Spinal cord (tissue), 10 donors: ENCODE measurements around the gene MYH13. TPM values are rescaled to one million over a fixed set of nuclear protein-coding genes. Genes with fewer than 3 reads are reported as not detected.
A peak's percentile ranks its signal among the peaks of the same experiment; 100 is the strongest.

ENCODE experiments used
- DNase-seq, 6 donors: peaks; one replicate each; pipeline versions ENCODE4 v3.0.0 to v3.0.0-alpha.2; 2013 to 2015; ENCODE audit warnings: low spot score in 6 of 6, low read depth in 4 of 6
- H3K27ac ChIP-seq: one replicate; pipeline ENCODE4 v1.5.1; 2013; ENCODE audit warnings: low read depth, low read length, control low read depth
- H3K27me3 ChIP-seq: one replicate; pipeline ENCODE4 v1.6.1; 2013; ENCODE audit warnings: low read length; ENCODE audit not compliant: control insufficient read depth, insufficient read depth
- H3K36me3 ChIP-seq: one replicate; pipeline ENCODE4 v1.6.1; 2013; ENCODE audit warnings: low read length; ENCODE audit not compliant: control insufficient read depth, insufficient read depth
- H3K4me1 ChIP-seq: one replicate; pipeline ENCODE4 v1.6.1; 2013; ENCODE audit warnings: low read length; ENCODE audit not compliant: control insufficient read depth, insufficient read depth
- H3K4me3 ChIP-seq: one replicate; pipeline ENCODE4 v1.5.1; 2013; ENCODE audit warnings: low read depth, low read length, control low read depth
- H3K9me3 ChIP-seq: one replicate; pipeline ENCODE4 v1.6.1; 2013; ENCODE audit warnings: low read length; ENCODE audit not compliant: control insufficient read depth, insufficient read depth
- WGBS: methylation state at CpG from one replicate; pipeline ENCODE4 v1.1.5; 2013; ENCODE audit warnings: missing lambda C conversion rate; ENCODE audit not compliant: insufficient coverage; 5-methylcytosine and 5-hydroxymethylcytosine counted together
- polyA plus RNA-seq, 2 donors: library from polyadenylated mRNA; unstranded; fragments of 120-200 nt; gene quantifications; one replicate each; pipeline ENCODE4 v1.2.1, GENCODE V29; 2013; ENCODE audit not compliant: insufficient read length in 2 of 2
- total RNA-seq, 2 donors: library from RNA; depleted of rRNA in 1 of 2; stranded (reverse); fragments of 120-200 nt in 1 of 2; fragments of >200 nt in 1 of 2; gene quantifications; one replicate each; pipeline versions ENCODE4 v1.2.3 to v1.2.4, GENCODE V29; 2013 to 2014
- donor health status: healthy.

MYH13 gene
- total and polyA plus RNA-seq, 4 donors, result not detected

DNA sequence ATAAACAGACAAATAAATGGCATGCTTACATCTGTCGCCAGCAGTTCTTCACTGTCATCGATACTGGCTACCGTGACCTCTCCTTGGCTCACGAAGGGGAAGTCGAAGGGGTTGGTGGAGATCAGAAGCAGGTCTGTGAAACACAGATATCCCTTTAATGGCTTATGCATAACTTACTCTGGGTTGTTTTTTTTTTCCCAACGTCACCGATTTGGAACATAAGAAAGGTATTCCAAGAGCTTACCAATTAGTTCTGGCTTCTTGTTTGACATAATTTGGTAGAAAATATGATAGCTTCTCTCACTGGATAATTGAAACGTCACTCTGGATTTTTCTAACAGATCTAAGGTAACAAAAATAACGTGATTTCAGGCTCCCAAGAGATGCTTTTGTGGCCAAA lies 18.2 kb downstream of the MYH13 start:
- no peak for DNase-seq
- Histone ChIP-seq H3K27ac (no peak overlapping the region), H3K9me3 (no peaks in the 10 kb centered on the region), H3K36me3 (no peaks in the 10 kb centered on the region), H3K4me3 (no peak overlapping the region), H3K27me3 (no peaks in the 10 kb centered on the region), H3K4me1 (no peaks in the 10 kb centered on the region)
- WGBS, result 75% methylated on average over 7 of the region's 9 CpGs

DNA sequence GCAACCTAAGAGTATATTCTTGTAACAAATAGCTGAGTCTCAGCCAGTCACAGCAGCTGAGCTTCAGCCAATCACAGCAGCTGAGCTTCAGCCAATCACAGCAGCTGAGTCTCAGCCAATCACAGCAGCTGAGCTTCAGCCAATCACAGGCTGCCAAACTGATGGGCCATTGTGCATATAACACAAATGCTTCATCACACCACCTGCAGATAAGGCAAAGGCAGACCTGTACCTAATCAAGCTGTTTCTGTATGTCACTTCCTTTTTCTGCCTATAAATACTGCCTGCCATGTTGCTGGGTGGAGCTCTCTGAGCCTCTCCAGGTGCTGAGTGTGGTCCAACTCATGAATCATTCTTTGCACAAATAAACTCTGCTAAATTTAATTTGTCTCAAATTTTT lies 19.9 kb downstream of the MYH13 start:
- no peak overlapping the region for H3K4me3 ChIP-seq
- no peaks in the 10 kb centered on the region for H3K4me1 ChIP-seq

DNA sequence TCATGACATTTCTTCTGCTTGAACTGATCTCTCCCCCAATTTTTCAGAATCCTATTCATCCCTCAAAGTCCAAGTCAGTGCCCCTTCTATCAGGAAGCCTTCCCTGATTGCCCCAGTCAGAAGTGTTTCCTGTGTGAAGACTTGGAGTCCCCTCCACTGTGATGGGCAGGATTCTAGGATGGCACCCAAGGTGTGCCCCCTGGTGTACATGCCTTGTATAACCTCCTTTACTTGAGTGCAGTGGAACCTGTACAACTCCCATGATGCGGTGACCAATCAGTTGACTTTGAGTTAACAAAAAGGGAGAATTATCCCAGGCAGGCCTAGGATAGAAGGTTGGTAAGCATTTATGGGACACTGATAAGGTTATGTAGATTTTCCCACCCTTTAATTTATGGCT lies 23.4 kb downstream of the MYH13 start:
- H3K9me3 ChIP-seq, result no peaks in the 10 kb centered on the region
- H3K4me1 ChIP-seq, result no peaks in the 10 kb centered on the region
- WGBS, result no CpG with 5 or more reads among the region's 1 CpG
- no peak overlapping the region for H3K27ac ChIP-seq
- H3K27me3 ChIP-seq, result no peaks in the 10 kb centered on the region
- H3K36me3 ChIP-seq, result no peaks in the 10 kb centered on the region
- no peak for DNase-seq
- no peak overlapping the region for H3K4me3 ChIP-seq

More for the DNA sequence above, 19.9 kb downstream of the MYH13 start:
- no peaks in the 10 kb centered on the region for H3K9me3 ChIP-seq
- no peak overlapping the region for H3K27ac ChIP-seq
- H3K36me3 ChIP-seq, result no peaks in the 10 kb centered on the region
- no peak for DNase-seq
- no peaks in the 10 kb centered on the region for H3K27me3 ChIP-seq

DNA sequence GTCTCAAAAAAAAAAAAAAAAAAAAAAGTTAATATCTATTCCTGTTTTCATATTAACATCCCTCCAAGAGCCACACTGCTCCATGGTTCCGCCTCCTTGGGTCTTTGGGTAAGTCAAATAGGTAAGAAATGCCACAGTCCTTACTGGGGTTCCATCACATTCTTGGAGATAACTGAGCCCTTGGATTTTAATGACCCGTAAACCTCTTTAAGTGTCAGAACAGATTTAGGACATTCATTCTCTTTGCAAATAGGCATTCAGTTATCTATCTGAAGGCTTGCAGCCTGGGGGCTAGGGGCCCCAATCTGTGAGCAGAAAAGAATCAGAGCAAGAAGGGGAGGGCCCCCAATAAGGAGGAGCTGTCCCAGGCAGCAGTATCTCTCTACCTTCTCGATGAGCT lies 28.0 kb downstream of the MYH13 start:
- no peak for DNase-seq
- H3K4me1 ChIP-seq, result no peaks in the 10 kb centered on the region
- H3K9me3 ChIP-seq, result no peaks in the 10 kb centered on the region
- no peaks in the 10 kb centered on the region for H3K36me3 ChIP-seq
- no peak overlapping the region for H3K4me3 ChIP-seq
- no peaks in the 10 kb centered on the region for H3K27me3 ChIP-seq
- 67% methylated on average over 1 of the region's 3 CpGs for WGBS
- no peak overlapping the region for H3K27ac ChIP-seq

DNA sequence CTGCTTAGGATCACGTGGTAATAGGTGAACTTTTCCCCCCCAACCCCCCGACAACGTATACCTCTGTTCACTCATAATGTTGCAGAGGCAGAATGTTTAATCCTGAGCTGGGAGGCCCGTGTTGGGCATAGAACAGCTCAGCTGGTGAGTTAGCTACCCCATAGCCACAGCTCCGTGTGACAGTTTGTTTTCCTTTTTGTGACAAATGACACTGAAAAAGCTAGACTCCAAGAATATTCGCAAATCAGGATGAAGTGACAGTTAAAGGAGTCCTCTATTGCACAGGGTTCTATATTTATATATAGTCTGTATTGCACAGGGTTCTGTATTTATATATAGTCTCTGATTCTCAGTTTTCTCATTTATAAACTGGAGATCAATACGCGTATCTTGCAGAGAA lies 33.8 kb downstream of the MYH13 start:
- DNase-seq, result peak in 1 of 6 donors; percentile 31
- Histone ChIP-seq H3K4me1 (no peaks in the 10 kb centered on the region), H3K9me3 (no peaks in the 10 kb centered on the region), H3K4me3 (no peak overlapping the region), H3K27me3 (no peaks in the 10 kb centered on the region), H3K27ac (no peak overlapping the region), H3K36me3 (no peaks in the 10 kb centered on the region)
- WGBS, result 77% methylated on average over 4 of the region's 8 CpGs

DNA sequence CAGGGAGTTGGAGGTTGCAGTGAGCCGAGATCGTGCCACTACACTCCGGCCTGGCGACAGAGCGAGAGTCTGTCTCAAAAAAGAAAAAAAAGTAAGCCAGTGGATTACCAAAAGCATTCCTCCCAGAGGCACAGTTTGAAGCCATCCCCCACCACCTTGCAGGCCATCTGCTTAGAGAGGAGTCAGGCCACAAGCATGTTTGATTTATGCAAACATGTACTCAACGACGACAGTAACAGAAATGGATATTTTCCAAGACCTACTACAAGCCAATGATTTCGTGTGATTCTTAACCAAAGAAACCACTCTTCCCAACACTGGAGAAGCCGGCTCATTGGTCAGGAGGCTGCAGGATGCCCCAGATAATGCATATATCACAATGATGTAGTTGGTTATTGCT lies 34.8 kb downstream of the MYH13 start:
- Histone ChIP-seq H3K9me3 (no peaks in the 10 kb centered on the region), H3K27ac (no peak overlapping the region), H3K36me3 (no peaks in the 10 kb centered on the region), H3K4me3 (no peak overlapping the region), H3K27me3 (no peaks in the 10 kb centered on the region), H3K4me1 (no peaks in the 10 kb centered on the region)
- peak in 1 of 6 donors; percentile 82 for DNase-seq
- 85% methylated on average over 2 of the region's 9 CpGs for WGBS

DNA sequence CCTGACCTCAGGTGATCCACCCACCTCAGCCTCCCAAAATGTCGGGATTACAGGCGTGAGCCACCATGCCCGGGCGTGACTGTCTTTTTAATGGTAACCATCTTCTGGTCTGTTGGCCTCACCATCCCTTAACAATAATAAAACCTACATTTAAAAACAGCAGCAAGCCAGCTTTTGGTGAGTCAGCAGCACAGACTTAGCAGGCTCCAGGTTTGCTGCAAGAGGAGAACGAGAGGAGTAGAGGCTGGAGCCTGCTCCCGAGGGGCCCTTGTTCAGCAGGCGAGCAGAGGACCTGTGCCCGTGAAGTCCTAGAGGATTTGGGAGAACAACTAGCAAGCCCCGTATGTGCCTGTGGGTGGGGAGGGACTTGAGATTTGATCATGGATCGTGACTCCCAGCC lies 35.7 kb downstream of the MYH13 start:
- WGBS, result 74% methylated on average over 9 of the region's 10 CpGs
- Histone ChIP-seq H3K4me1 (no peaks in the 10 kb centered on the region), H3K4me3 (no peak overlapping the region), H3K27ac (no peak overlapping the region), H3K9me3 (no peaks in the 10 kb centered on the region), H3K36me3 (no peaks in the 10 kb centered on the region), H3K27me3 (no peaks in the 10 kb centered on the region)
- no peak for DNase-seq

DNA sequence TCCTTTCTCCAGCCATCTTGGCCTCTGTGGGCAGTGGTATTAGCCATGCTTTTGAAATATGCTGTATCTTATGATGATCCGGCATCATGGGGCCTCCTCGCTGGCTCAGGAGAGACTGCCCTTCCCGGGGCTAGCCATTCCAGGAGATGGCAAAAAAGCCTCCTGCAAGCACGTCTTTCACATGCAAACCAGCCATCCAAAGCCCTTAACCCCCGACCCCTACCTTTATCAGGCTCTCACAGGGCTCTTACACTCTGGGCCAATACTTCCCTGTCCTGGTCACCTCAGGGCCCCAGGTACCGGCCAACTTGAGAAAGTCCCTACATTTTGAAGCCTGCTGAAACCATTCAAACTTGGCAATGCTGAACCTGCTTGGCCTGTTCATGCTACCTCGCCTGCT lies 36.4 kb downstream of the MYH13 start:
- Histone ChIP-seq H3K9me3 (no peaks in the 10 kb centered on the region), H3K27me3 (no peaks in the 10 kb centered on the region), H3K4me3 (no peak overlapping the region), H3K36me3 (no peaks in the 10 kb centered on the region), H3K4me1 (no peaks in the 10 kb centered on the region), H3K27ac (no peak overlapping the region)
- DNase-seq, result no peak
- WGBS, result 52% methylated on average over 7 of the region's 7 CpGs

DNA sequence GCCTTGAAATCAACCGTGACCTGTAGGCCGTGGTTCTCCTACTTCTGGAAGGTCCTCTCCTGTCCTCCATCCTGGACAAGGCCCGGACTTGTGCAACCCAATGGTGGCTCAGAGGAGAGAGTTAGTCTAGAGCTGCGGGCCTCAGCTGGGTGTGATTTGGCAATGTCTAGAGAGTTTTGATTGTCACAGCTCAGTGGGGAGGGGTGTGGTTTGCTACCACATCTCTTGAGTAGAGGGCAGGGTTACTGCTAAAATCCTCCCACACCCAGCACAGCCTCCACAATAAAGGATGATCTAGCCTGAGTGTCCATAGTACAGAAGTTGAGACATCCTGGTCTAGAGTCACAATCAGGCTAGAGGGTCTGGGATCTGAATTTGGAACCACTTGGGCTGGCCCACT lies 40.3 kb downstream of the MYH13 start:
- Histone ChIP-seq H3K27ac (no peak overlapping the region), H3K4me3 (no peak overlapping the region), H3K4me1 (no peaks in the 10 kb centered on the region), H3K9me3 (no peaks in the 10 kb centered on the region), H3K36me3 (no peaks in the 10 kb centered on the region), H3K27me3 (no peaks in the 10 kb centered on the region)
- no peak for DNase-seq
- 89% methylated on average over 3 of the region's 4 CpGs for WGBS

DNA sequence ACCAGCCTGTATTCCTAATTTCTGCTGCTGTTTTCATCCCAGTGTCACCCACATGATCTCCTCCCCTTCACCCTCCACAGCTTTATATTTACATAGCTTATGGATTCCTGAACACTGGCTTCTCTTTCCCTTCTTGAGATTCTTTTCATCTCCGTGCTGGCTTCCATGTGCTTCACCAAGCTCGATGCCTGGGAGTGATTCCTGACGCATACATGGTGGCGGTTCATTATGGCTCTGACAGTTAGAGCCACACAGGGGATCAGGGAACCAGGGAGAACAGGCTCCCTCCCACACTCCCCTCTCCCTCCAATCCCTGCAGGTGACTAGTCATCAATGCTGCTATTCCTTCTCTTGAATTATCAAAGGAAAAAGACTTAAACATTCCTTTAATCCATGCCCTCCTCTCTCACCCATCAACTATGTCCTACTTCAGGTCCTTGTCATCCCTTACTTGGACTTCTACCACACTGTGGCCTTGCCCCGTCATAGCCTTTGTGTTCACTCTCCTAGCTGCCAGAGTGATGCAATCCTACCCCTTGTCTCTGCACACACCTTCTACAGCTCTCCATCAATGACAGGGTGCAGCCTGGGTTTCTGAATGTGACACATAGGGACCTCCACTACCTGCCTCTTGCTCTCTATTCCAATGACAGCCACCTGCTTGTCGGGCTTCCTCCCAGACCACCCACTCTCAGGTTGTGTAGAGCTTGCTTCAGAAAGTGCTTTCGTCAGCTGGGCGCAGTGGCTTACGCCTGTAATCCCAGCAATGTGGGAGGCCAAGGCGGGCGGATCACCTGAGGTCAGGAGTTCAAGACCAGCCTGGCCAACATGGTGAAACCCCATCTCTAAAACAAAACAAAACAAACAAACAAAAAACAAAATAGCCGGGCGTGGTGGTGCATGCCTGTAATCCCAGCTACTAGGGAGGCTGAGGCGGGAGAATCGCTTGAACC lies 43.6 kb downstream of the MYH13 start:
- WGBS, result 88% methylated on average over 14 of the region's 15 CpGs

More for the DNA sequence above, 43.6 kb downstream of the MYH13 start:
- Histone ChIP-seq H3K27me3 (no peaks in the 10 kb centered on the region), H3K9me3 (no peaks in the 10 kb centered on the region), H3K4me3 (no peak overlapping the region), H3K4me1 (no peaks in the 10 kb centered on the region), H3K36me3 (no peaks in the 10 kb centered on the region), H3K27ac (no peak overlapping the region)
- DNase-seq, result no peak
